Amniotic stem cell (primary cell): ENCODE measurements around the gene EVA1A.

Experiments used
- DNase-seq: peaks from one replicate; lab custom pipeline; 2025; lab: John Stamatoyannopoulos, UW

Gene EVA1A

GRCh38 chr2:75560768-75561565 lies at the start of gene EVA1A:
TSS of gene EVA1A (minus strand) at chr2:75560939. CDS start at chr2:75518140, 42,799 bp downstream.
- peak; percentile 59 for DNase-seq

DNA sequence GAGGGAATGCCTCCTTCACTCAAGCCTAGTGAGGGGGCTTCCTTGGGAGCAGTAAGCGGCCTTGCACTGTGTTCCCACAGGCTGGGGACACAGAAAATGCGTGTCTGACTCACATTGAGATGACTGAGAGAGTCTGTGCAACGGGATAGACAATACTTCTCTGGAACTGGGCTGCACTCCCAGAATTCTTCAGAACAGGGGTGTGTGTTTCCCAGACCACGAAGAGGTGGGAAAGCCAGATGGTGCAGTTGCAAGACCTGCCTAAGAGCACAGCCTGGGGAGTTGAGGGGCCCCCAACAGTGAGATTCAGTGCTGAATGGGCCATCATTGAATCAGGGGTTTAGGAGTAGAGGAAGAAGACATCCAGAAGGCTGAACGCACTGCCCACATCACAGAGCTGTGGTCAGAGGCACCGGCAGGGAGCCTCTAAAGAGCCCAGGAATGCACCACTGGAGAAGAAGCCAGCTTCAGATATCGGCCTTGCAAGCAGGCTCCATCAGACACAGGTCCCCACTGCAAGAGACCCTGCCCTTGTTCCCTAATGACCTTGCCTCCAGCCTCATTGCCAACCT lies 49.3 kb upstream of the EVA1A start:
- DNase-seq: no peak

DNA sequence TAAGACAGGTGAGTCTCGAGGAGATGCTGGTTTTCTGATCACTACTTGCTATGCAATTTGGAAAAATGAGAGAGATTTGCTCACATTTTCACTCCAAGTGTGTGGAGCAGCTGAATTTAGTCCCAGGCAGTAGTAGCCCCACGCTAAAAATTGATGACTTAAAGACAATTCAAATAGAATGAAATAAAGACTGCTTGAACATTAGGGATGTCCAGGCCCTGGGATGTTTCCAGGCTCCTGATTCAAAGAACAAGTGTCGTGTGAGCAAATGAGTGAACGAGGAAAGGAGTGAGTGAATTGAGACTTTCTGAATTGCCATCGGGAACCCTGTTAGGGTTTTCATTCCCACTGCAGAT lies 48.6 kb upstream of the EVA1A start:
- DNase-seq: no peak

DNA sequence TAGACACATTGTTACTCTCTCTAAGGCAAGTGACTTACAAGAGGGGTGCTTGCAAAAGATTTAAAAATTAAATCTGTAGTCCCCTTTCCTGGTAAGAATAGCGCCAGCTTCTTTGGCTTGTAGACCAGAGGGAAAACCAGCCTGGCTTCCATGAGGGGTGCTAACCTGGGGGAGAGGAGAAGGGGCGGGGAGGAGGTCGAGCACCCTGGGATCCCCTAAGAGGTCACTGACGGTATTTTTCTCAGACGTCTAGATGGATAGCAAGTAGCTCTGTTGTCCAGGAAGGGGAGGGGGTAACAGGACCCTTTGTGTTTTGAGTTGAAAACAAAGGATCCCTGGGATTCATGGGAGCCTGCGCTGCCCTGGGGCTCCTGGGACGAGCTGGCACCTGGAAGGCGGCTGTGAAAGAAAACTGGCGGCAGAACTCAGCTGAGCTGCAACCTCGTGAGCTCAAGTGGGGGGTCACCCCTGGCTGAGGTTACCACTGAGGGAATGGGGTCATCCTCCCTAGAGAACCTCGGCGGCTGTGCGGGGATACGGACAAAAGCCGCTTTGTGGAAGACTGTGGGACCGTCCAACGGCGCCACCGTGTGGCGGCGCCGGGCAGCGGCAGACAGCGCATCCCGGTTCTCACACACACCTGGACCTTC lies 48.1 kb upstream of the EVA1A start:
- no peak for DNase-seq

DNA sequence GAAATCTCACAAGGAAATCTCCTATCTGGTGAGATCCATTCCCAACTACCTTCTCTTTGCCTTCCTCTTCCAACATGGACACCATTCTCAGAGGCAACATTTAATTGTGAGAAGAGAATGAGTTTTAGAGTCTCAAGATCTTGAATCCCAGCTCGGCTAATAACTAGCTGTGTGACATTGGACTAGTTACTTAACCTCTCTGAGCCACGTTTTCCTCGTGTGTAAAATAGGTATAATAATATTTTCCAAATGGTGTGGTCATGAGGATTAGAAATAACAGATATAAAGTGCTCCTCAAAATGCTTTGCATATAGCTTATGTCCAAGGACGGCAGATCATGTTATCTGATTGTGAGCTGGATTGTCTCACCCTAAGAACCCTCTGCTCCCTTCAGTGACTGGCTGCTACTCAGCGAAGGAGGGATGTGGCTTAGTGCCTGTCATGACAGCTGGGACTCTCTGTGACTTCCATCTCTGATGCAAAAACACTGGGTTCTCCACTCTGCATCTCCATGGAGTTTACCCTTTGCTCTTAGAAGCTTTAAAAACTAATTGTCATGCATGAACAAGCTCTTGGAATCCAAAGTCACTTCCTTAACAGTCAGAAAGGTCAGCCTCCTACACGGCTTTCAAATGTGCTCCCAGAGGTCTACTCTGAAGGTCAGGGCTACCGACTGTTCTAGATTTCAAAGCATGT lies 47.4 kb upstream of the EVA1A start:
- no peak for DNase-seq

GRCh38 chr2:75607400-75607798 lies 46.7 kb upstream of the EVA1A start:
- DNase-seq: no peak

GRCh38 chr2:75606761-75607399 lies 46.1 kb upstream of the EVA1A start:
- no peak for DNase-seq

GRCh38 chr2:75605770-75606529 lies 45.2 kb upstream of the EVA1A start:
- DNase-seq: peak; percentile 85

GRCh38 chr2:75604484-75604883 lies 43.7 kb upstream of the EVA1A start:
- DNase-seq: no peak

DNA sequence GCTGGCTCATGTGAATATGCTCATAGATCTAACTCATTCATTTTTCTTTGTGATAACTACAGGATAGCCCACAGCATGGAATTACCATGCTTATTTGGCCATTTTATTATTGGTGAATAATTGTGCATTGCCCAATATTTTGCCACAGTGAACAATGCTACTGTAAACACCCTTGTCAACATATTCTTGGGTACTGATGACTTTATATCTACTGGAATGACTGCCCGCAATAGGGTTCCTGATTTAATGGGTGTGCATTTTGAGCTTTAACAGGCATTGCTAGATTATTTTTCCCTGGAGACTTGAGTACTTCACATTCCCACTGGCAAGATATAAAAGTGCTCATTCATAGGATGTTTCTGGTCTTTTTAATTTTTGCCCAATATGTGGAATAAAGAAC lies 42.7 kb upstream of the EVA1A start:
- no peak for DNase-seq

GRCh38 chr2:75602724-75603342 lies 42.1 kb upstream of the EVA1A start:
- DNase-seq: peak; percentile 89

DNA sequence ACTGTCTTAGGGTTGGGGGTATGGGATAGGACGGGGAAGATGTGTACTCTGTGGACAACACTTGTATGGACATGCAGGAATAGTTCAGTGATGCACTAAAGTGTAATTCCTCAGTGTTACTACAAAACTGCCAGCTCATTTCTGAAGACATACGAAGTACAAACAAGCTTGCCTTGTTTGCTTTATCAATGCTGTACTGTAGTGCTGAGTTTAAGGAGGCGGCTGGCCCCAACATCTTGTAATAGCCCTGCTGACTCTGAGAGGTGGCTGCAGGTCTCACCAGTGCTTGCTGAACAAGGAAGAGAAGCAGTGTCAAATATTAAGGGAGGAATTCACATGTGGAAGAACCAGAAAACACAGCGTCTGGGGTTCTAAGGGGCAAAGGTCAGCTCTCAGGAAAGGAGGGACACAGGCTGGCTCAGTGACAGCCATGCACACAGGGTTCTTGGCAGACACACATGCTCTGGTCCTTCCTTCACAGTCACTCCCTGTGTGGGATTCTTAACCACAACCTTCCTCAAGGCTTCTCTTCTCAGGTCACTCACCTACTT lies 39.8 kb upstream of the EVA1A start:
- DNase-seq: no peak

DNA sequence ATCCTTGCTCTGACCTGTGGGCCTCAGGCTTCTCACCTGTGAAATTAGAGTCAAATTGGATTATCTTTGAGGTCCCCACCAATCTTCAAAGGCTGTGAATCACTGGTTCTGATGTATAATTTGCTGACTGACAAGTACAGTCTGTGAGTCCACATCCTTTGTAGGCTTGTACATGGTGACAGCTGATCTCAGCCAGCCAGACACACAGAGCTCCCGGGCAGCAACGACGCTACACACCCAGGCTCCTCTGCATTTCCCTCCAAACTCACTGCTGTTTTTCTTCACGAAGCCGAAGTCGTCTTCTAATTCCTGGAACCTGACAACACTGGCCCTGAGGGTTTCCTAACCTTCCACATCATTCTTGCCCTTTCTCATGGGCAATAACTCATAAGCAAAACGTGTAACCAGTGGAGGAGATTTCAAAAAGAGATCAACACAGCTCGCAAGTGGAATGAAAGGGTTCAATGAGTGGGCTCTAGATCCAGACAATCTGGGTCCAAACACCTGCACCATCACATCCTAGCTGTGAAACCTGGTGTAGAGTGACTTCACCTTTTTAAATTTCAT lies 37.9 kb upstream of the EVA1A start:
- no peak for DNase-seq

DNA sequence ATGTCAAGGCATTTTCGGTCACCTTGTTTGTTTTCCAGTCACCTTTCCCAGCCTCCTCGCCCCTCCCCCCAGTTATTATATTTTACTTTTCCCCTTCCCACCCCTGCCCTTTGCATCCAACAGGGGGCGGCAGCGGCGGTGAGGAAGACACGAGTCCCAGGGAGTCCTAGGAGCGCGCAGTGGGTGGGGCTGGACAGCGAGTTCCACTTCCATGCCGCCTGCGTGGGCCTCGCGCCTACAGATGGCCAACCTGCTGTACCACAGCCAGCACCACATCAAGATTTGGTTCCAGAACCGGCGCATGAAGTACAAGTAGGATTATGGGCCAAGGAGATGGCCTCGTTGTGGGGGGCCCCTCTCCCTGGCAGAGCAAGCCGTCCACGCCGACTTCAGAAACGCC lies 37.2 kb upstream of the EVA1A start:
- no peak for DNase-seq

DNA sequence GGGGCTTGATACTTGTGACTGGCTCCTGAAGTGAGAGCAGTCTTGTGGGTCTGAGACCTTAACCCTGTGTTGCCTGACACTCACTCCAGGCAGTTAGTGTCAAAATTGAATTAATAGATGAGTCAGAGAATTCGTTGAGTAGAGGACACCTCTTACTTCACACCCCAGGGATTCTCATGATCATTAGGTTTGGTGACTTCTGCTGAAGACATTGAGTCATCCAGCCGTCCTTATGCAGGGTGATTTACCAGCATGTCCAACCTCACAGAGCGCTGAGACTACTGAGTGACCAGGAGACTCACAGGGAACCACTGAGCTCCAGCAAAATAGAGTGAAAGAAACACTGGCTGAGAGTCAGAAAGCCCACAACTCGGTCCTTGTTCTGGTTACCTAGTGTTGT lies 36.0 kb upstream of the EVA1A start:
- no peak for DNase-seq

DNA sequence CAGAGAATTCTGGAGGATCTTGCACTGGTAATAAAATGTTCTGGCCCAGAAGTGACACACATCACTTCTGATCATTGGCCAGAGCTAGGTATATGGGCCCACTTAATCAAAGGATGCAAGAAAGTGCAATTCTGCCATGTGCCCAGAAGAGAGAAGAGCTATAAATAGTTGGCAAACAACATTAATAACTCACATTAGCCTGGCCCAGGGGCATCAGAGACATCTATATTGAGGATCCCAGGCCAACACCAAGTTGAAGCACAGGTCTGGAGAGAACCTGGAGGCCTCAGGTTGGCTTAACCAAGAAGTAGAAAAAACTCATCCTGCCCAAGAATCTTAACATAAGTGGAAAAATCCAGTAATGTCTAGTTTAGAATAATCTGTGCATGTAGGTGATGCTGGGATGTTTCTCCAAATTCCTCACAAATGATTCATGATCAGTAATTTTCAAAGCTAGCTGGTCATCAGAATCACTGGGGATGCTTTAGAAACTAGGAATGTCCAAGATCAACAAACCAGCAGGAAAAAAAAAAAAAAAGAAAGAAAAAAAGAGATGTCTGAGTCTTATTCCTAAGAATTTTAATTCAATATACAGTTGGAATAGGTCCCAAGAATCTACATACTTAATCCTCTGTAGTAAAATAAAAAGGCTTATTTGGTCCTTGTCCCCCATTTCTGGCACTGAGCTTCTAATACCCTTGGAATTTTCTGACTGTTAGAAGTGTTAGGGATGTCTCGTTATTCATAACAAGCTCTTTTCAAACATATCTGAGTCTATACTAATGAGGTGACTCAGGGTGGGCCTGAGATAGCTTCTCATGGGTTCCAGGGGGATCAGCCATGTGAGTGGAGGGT lies 35.0 kb upstream of the EVA1A start:
- peak; percentile 71 for DNase-seq

DNA sequence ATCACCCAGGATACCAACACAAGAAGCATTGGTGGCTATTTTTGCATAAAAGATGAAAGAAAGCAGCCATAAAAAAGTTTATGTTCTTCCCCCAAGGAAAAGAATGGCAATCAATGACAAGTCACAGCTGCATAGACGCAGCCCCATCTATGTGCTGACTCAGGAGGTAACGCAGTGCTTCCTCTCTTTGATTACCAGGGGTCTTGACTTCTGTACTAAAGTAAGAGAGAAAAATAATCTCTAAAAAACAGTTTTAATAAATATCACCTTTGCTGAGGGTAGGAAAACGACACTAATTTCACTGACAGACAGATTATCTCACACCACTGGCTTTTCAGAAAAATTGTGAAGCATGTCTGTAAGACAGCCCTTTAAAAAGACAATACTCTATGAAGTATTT lies 33.9 kb upstream of the EVA1A start:
- DNase-seq: no peak

DNA sequence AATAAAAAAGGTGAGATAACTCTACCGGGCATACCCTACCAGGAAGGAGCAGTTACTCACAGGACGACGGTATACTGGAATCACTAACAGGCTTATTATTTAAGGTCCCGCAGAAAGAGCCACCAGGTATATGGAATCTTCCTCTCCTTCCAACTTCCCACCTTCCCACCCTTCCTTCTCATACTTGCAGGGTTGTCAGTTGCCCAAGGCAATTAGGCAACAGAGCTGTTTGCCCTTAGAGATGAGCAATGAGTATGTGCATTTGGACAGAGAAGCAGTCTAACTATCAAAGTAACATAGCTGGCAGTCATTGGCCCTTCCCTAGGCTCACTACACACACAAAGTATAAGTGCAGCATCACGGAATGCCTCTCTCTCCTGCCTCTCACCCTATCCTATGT lies 32.1 kb upstream of the EVA1A start:
- no peak for DNase-seq

DNA sequence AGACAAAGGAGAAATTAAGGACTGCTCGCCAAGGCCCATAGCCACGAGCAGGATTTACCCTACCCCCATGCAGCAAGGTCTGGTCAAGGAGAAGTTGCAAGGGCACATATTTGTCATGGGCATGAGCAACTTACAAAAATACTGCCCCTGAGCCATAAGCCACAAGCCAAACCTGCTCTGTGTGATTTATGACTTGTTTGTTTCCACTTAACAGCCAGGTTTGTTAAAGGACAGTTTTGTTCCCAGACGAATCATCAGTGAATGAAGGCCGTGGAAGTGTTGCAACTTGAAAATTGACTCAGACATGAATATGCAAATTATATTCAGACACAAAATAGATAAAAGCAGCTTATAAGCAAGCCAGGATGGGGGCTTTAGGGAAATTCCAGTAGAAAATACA lies 31.3 kb upstream of the EVA1A start:
- no peak for DNase-seq
